ENCODE results near the gene LPCAT2. TPM values are rescaled to one million over a fixed set of nuclear protein-coding genes. Genes with fewer than 3 reads are reported as not detected.

Gene LPCAT2
- total RNA-seq, 2 donors from 2014 or later: 3.3 to 9.1 TPM

- no peaks in the 10 kb centered on the region for H3K36me3 ChIP-seq (replicated peaks in 1 of 2; ENCODE audit: insufficient read depth in 1 of 2, low read depth in 2 of 2)
- intact Hi-C loops (cut with DNase I): no loop called here
- no peak overlapping the region for H3K27ac ChIP-seq
- no peak for DNase-seq
- 58% methylated on average over 5 of the region's 5 CpGs for WGBS, 2 donors
- no peak for TF ChIP-seq POLR2A (IDR thresholded peaks at IDR 0.05)
- no peak for TF ChIP-seq CTCF (IDR thresholded peaks at IDR 0.05)
- ATAC-seq: no peak
- no peak overlapping the region for H3K4me3 ChIP-seq
- H3K9me3 ChIP-seq: no peaks in the 10 kb centered on the region
- peaks cover 23% of the 10 kb centered on the region for H3K4me1 ChIP-seq
- H3K27me3 ChIP-seq: peaks cover 0 to 21% of the 10 kb centered on the region in 2 donors
These were observed 33.0 kb upstream of the LPCAT2 start for GRCh38 chr16:55475919-55476318.

GRCh38 chr16:55476625-55477533 lies 32.0 kb upstream of the LPCAT2 start:
- WGBS, 2 donors: 65 to 72% methylated on average over 6 of the region's 6 CpGs
- intact Hi-C loops (cut with DNase I): no loop called here
- H3K36me3 ChIP-seq (replicated peaks in 1 of 2; ENCODE audit: insufficient read depth in 1 of 2, low read depth in 2 of 2): no peaks in the 10 kb centered on the region
- no peak overlapping the region for H3K27ac ChIP-seq
- H3K4me1 ChIP-seq: peaks cover 22% of the 10 kb centered on the region
- DNase-seq: no peak
- H3K27me3 ChIP-seq: peaks cover 0 to 21% of the 10 kb centered on the region in 2 donors
- no peak for TF ChIP-seq CTCF (IDR thresholded peaks at IDR 0.05)
- no peak for TF ChIP-seq POLR2A (IDR thresholded peaks at IDR 0.05)
- no peak for ATAC-seq
- no peaks in the 10 kb centered on the region for H3K9me3 ChIP-seq
- H3K4me3 ChIP-seq: no peak overlapping the region

- TF ChIP-seq POLR2A (IDR thresholded peaks at IDR 0.05) (no peak), CTCF (IDR thresholded peaks at IDR 0.05) (no peak)
- H3K27ac ChIP-seq: peak overlapping the region in 1 of 4 donors; percentile 32
- H3K4me1 ChIP-seq: peaks cover 22% of the 10 kb centered on the region
- WGBS, 2 donors: 48 to 66% methylated on average over 3 of the region's 3 CpGs
- no peak overlapping the region for H3K4me3 ChIP-seq
- DNase-seq (no peak), ATAC-seq (no peak)
- H3K9me3 ChIP-seq: no peaks in the 10 kb centered on the region
- peaks cover 0 to 21% of the 10 kb centered on the region in 2 donors for H3K27me3 ChIP-seq
- H3K36me3 ChIP-seq (replicated peaks in 1 of 2; ENCODE audit: insufficient read depth in 1 of 2, low read depth in 2 of 2): no peaks in the 10 kb centered on the region
- intact Hi-C loops (cut with DNase I): no loop called here
These were observed 31.1 kb upstream of the LPCAT2 start for GRCh38 chr16:55477736-55478135.

- H3K36me3 ChIP-seq (replicated peaks in 1 of 2; ENCODE audit: insufficient read depth in 1 of 2, low read depth in 2 of 2): no peaks in the 10 kb centered on the region
- TF ChIP-seq POLR2A (IDR thresholded peaks at IDR 0.05) (no peak), CTCF (IDR thresholded peaks at IDR 0.05) (no peak)
- H3K9me3 ChIP-seq: no peaks in the 10 kb centered on the region
- H3K27ac ChIP-seq: peak within 1 kb of the TSS in 2 of 4 donors; percentile 0 to 44
- H3K4me3 ChIP-seq: no peak within 1 kb of the TSS
- intact Hi-C loops (cut with DNase I): no loop called here
- peak; percentile 40 for ATAC-seq
- peaks cover 22% of the 10 kb centered on the region for H3K4me1 ChIP-seq
- WGBS, 2 donors: 2 to 9% methylated on average over 21 to 44 of the region's 46 CpGs
- DNase-seq: peak in 2 of 4 donors; percentile 43 to 45
- peaks cover 0 to 21% of the 10 kb centered on the region in 2 donors for H3K27me3 ChIP-seq
These were observed 29.9 kb upstream of the LPCAT2 start, which contains the start of gene MMP2 for GRCh38 chr16:55478827-55479429. MMP2 (plus strand) TSS chr16:55479198; CDS start chr16:55479480, 282 bp downstream.
